AG20443 (cell line): ENCODE results near the gene DTL.
"Not testable (repeated sequence)": the region's sequence is repeated elsewhere in the genome, so short reads cannot be mapped to it uniquely, and the experiment has no call there.

Experiments used
- DNase-seq: peaks from one replicate; pipeline ENCODE4 v3.0.0; 2012; ENCODE audit warnings: low spot score, mixed read lengths

The DTL gene

GRCh38 chr1:212035123-212035834 is at the start of gene DTL, which contains the start of gene INTS7:
TSS of gene DTL (plus strand) at chr1:212035748. CDS start at chr1:212035891, 143 bp downstream.
TSS of gene INTS7 (minus strand) at chr1:212035557. CDS start at chr1:212035437, 120 bp downstream.
- peak; percentile 99 for DNase-seq

GRCh38 chr1:211986628-211987254 is 48.8 kb upstream of the DTL start:
- DNase-seq, result no peak

- DNase-seq, result no peak
Measured at GRCh38 chr1:211991695-211992094, 43.9 kb upstream of the DTL start.

- not testable (repeated sequence) for DNase-seq
Measured at GRCh38 chr1:211997426-211997825, 38.1 kb upstream of the DTL start.

- DNase-seq, result no peak
Measured at GRCh38 chr1:212002536-212002935, 33.0 kb upstream of the DTL start.

- DNase-seq, result no peak
Measured at GRCh38 chr1:212004895-212005608, 30.5 kb upstream of the DTL start.

GRCh38 chr1:212007178-212007577 is 28.4 kb upstream of the DTL start:
- no peak for DNase-seq

GRCh38 chr1:212007886-212008285 is 27.7 kb upstream of the DTL start:
- DNase-seq, result no peak

GRCh38 chr1:212009561-212009960 is 26.0 kb upstream of the DTL start:
- DNase-seq, result no peak

- DNase-seq, result no peak
Measured at GRCh38 chr1:212010004-212010403, 25.5 kb upstream of the DTL start.

GRCh38 chr1:212012034-212012740 is 23.4 kb upstream of the DTL start:
- DNase-seq, result peak; percentile 87

- no peak for DNase-seq
Measured at GRCh38 chr1:212013672-212014071, 21.9 kb upstream of the DTL start.

- DNase-seq, result no peak
Measured at GRCh38 chr1:212020975-212021374, 14.6 kb upstream of the DTL start.

- no peak for DNase-seq
Measured at GRCh38 chr1:212021563-212021962, 14.0 kb upstream of the DTL start.

- not testable (repeated sequence) for DNase-seq
Measured at GRCh38 chr1:212022908-212023307, 12.6 kb upstream of the DTL start.

GRCh38 chr1:212024469-212025149 is 10.9 kb upstream of the DTL start:
- DNase-seq, result no peak

GRCh38 chr1:212027727-212028126 is 7.8 kb upstream of the DTL start:
- not testable (repeated sequence) for DNase-seq

GRCh38 chr1:212030936-212031528 is 4.5 kb upstream of the DTL start:
- peak; percentile 67 for DNase-seq

- DNase-seq, result no peak
Measured at GRCh38 chr1:212034516-212035122, 929 bp upstream of the DTL start.

- DNase-seq, result no peak
Measured at GRCh38 chr1:212035835-212036605, 472 bp downstream of the DTL start.
